ENCODE results near the gene SREBF1.

The SREBF1 gene

GRCh38 chr17:17790637-17791464, 45.9 kb downstream of the SREBF1 start:
- H3K4me3 ChIP-seq (ENCODE audit: low read depth, low read length), result peak overlapping the region; percentile 16
- H3K27me3 ChIP-seq, result no peaks in the 10 kb centered on the region
- TF ChIP-seq CTCF (IDR thresholded peaks at IDR 0.05; ENCODE audit: low read depth, low read length), result no peak
- no peaks in the 10 kb centered on the region for H3K9me3 ChIP-seq
- H3K4me1 ChIP-seq, result peaks cover 35% of the 10 kb centered on the region
- DNase-seq, result no peak
- H3K36me3 ChIP-seq, result peaks cover 28% of the 10 kb centered on the region

GRCh38 chr17:17789828-17790636, 46.8 kb downstream of the SREBF1 start:
- Histone ChIP-seq H3K4me1 (peaks cover 43% of the 10 kb centered on the region), H3K36me3 (peaks cover 20% of the 10 kb centered on the region), H3K4me3 (ENCODE audit: low read depth, low read length) (peak overlapping the region; percentile 24; the same call in 1 of the 2 replicates), H3K9me3 (no peaks in the 10 kb centered on the region), H3K27me3 (no peaks in the 10 kb centered on the region)
- DNase-seq, result no peak
- TF ChIP-seq CTCF (IDR thresholded peaks at IDR 0.05; ENCODE audit: low read depth, low read length), result no peak

- H3K36me3 ChIP-seq, result peaks cover 14% of the 10 kb centered on the region
- H3K9me3 ChIP-seq, result no peaks in the 10 kb centered on the region
- TF ChIP-seq CTCF (IDR thresholded peaks at IDR 0.05; ENCODE audit: low read depth, low read length), result no peak
- H3K27me3 ChIP-seq, result no peaks in the 10 kb centered on the region
- peaks cover 49% of the 10 kb centered on the region for H3K4me1 ChIP-seq
- no peak for DNase-seq
- no peak overlapping the region for H3K4me3 ChIP-seq (ENCODE audit: low read depth, low read length)
These were observed 47.4 kb downstream of the SREBF1 start for GRCh38 chr17:17789410-17789809.

- H3K27me3 ChIP-seq, result no peaks in the 10 kb centered on the region
- no peak overlapping the region for H3K4me3 ChIP-seq (ENCODE audit: low read depth, low read length)
- no peaks in the 10 kb centered on the region for H3K9me3 ChIP-seq
- H3K4me1 ChIP-seq, result peaks cover 54% of the 10 kb centered on the region
- no peak for DNase-seq
- H3K36me3 ChIP-seq, result peaks cover 11% of the 10 kb centered on the region
- TF ChIP-seq CTCF (IDR thresholded peaks at IDR 0.05; ENCODE audit: low read depth, low read length), result no peak
These were observed 47.8 kb downstream of the SREBF1 start for GRCh38 chr17:17788967-17789366.

- no peaks in the 10 kb centered on the region for H3K36me3 ChIP-seq
- no peaks in the 10 kb centered on the region for H3K27me3 ChIP-seq
- DNase-seq, result no peak
- H3K4me3 ChIP-seq (ENCODE audit: low read depth, low read length), result no peak overlapping the region
- no peaks in the 10 kb centered on the region for H3K9me3 ChIP-seq
- TF ChIP-seq CTCF (IDR thresholded peaks at IDR 0.05; ENCODE audit: low read depth, low read length), result no peak
- H3K4me1 ChIP-seq, result peaks cover 55% of the 10 kb centered on the region
These were observed 49.2 kb downstream of the SREBF1 start for GRCh38 chr17:17787568-17787967.

Data from BE2C (cell line).